Type B pancreatic cell (in vitro differentiated cells): ENCODE results near the gene PSMA7. TPM values are rescaled to one million over a fixed set of nuclear protein-coding genes. Genes with fewer than 3 reads are reported as not detected.
A peak's percentile ranks its signal among the peaks of the same experiment; 100 is the strongest.

Source experiments
- DNase-seq: peaks from one replicate; pipeline ENCODE4 v3.0.0; 2021; ENCODE audit warnings: mixed read lengths; ENCODE audit not compliant: unreplicated experiment; ENCODE audit errors: extremely low spot score
- H3K27ac Mint-ChIP-seq: 2 replicates; pipeline ENCODE4 v1.8.0; 2021; ENCODE audit warnings: mild to moderate bottlenecking, mixed read lengths
- H3K27me3 Mint-ChIP-seq: 2 replicates; pipeline ENCODE4 v1.8.0; 2021; ENCODE audit warnings: mixed read lengths
- H3K36me3 Mint-ChIP-seq: 2 replicates; pipeline ENCODE4 v1.8.0; 2021; ENCODE audit warnings: mixed read lengths
- H3K4me1 Mint-ChIP-seq: one replicate; pipeline ENCODE4 v1.8.0; 2021; ENCODE audit warnings: mixed read lengths; ENCODE audit not compliant: unreplicated experiment
- H3K4me3 Mint-ChIP-seq: 2 replicates; pipeline ENCODE4 v1.8.0; 2021; ENCODE audit warnings: mild to moderate bottlenecking, mixed read lengths
- H3K9me3 Mint-ChIP-seq: 2 replicates; pipeline ENCODE4 v1.8.0; 2021; ENCODE audit warnings: mixed read lengths
- CTCF ChIP-seq: fragments of 200-600 bp; sonication (generic); conservative IDR thresholded peaks from 2 replicates; pipeline ENCODE4 v1.5.0; 2021; ENCODE audit warnings: antibody characterized with exemption, mild to moderate bottlenecking
- total RNA-seq: library from RNA; stranded (reverse); gene quantifications from 2 replicates; pipeline ENCODE4 v1.2.1, GENCODE V29; 2021; ENCODE audit warnings: low replicate concordance

PSMA7 gene
- total RNA-seq, 1 donor from 2014 or later = 236 TPM

- no peaks in the 10 kb centered on the region for H3K27me3 Mint-ChIP-seq
- no peak for TF ChIP-seq CTCF
- no peak for DNase-seq
- H3K4me3 Mint-ChIP-seq = no peak overlapping the region
- H3K9me3 Mint-ChIP-seq = no peaks in the 10 kb centered on the region
- peaks cover 16% of the 10 kb centered on the region for H3K4me1 Mint-ChIP-seq
- no peak overlapping the region for H3K27ac Mint-ChIP-seq
- peaks cover 22% of the 10 kb centered on the region for H3K36me3 Mint-ChIP-seq
Measured at GRCh38 chr20:62137478-62138203, 5.6 kb downstream of the PSMA7 start.

- no peak for DNase-seq
- Mint-ChIP-seq H3K27ac (peak overlapping the region; percentile 39), H3K4me1 (peaks cover 16% of the 10 kb centered on the region), H3K36me3 (peaks cover 25% of the 10 kb centered on the region), H3K9me3 (no peaks in the 10 kb centered on the region), H3K27me3 (no peaks in the 10 kb centered on the region), H3K4me3 (no peak overlapping the region)
- no peak for TF ChIP-seq CTCF
Measured at GRCh38 chr20:62137092-62137384, 6.2 kb downstream of the PSMA7 start.

GRCh38 chr20:62136283-62137091, 6.7 kb downstream of the PSMA7 start:
- H3K9me3 Mint-ChIP-seq = no peaks in the 10 kb centered on the region
- H3K36me3 Mint-ChIP-seq = peaks cover 27% of the 10 kb centered on the region
- peak overlapping the region; percentile 39 for H3K27ac Mint-ChIP-seq
- H3K4me1 Mint-ChIP-seq = peaks cover 11% of the 10 kb centered on the region
- peak; percentile 83 for TF ChIP-seq CTCF
- no peak for DNase-seq
- no peaks in the 10 kb centered on the region for H3K27me3 Mint-ChIP-seq
- no peak overlapping the region for H3K4me3 Mint-ChIP-seq

GRCh38 chr20:62135573-62136266, 7.5 kb downstream of the PSMA7 start:
- no peak for TF ChIP-seq CTCF
- H3K4me1 Mint-ChIP-seq = peaks cover 7% of the 10 kb centered on the region
- H3K9me3 Mint-ChIP-seq = no peaks in the 10 kb centered on the region
- H3K4me3 Mint-ChIP-seq = no peak overlapping the region
- no peak for DNase-seq
- H3K27me3 Mint-ChIP-seq = no peaks in the 10 kb centered on the region
- H3K36me3 Mint-ChIP-seq = peaks cover 33% of the 10 kb centered on the region
- H3K27ac Mint-ChIP-seq = no peak overlapping the region

GRCh38 chr20:62134735-62135231, 8.4 kb downstream of the PSMA7 start:
- Mint-ChIP-seq H3K36me3 (peaks cover 35% of the 10 kb centered on the region), H3K4me3 (no peak overlapping the region), H3K4me1 (no peaks in the 10 kb centered on the region), H3K27me3 (no peaks in the 10 kb centered on the region), H3K9me3 (no peaks in the 10 kb centered on the region), H3K27ac (no peak overlapping the region)
- no peak for DNase-seq
- no peak for TF ChIP-seq CTCF
